Measurements from ENCODE around the gene MZT2B. TPM values are rescaled to one million over a fixed set of nuclear protein-coding genes. Genes with fewer than 3 reads are reported as not detected.
"Not testable (repeated sequence)": the region's sequence is repeated elsewhere in the genome, so short reads cannot be mapped to it uniquely, and the experiment has no call there.

The MZT2B gene
- polyA plus RNA-seq, 3 donors = 28.8 to 66.8 (median 64.9) TPM

- Histone ChIP-seq H3K79me2 (ENCODE audit: insufficient read depth, low read length) (peaks cover 71% of the 10 kb centered on the region), H3K4me1 (ENCODE audit: control insufficient read depth in 1 of 2, insufficient read depth in 2 of 2, low read length in 2 of 2) (peaks cover 17 to 25% of the 10 kb centered on the region in 2 donors), H2AFZ (ENCODE audit: insufficient read depth, low read depth, low read length, poor library complexity, severe bottlenecking) (peak overlapping the region; percentile 99), H3K4me2 (replicated peaks; ENCODE audit: extremely low read depth, low read length, poor library complexity, severe bottlenecking) (peak overlapping the region; percentile 85), H3K4me3 (replicated peaks in 1 of 3; ENCODE audit: low read depth in 2 of 3, low read length in 3 of 3) (peak overlapping the region; percentile 67 to 90 (median 80)), H3K9ac (ENCODE audit: insufficient read depth, low read length, poor library complexity, severe bottlenecking) (peak overlapping the region; percentile 79), H3K27ac (ENCODE audit: low read depth in 1 of 2, low read length in 2 of 2) (peak overlapping the region; percentile 59 to 92)
- peak overlapping the region; percentile 83 to 92 for H3K4me3 Mint-ChIP-seq
- not testable (repeated sequence) for H3K27me3 Mint-ChIP-seq (ENCODE audit: low read depth in 3 of 3); DNase-seq; H4K20me1 ChIP-seq (ENCODE audit: insufficient read depth, low read length); H3K9me3 Mint-ChIP-seq; H3K9me3 ChIP-seq (replicated peaks in 1 of 2; ENCODE audit: control insufficient read depth in 1 of 2, insufficient read depth in 1 of 2, low read length in 2 of 2); H3K36me3 ChIP-seq (replicated peaks in 1 of 2; ENCODE audit: control insufficient read depth in 1 of 2, insufficient read depth in 2 of 2, low read length in 2 of 2); H3K27me3 ChIP-seq (ENCODE audit: control insufficient read depth in 2 of 2, insufficient read depth in 2 of 2, low read length in 2 of 2); H3K36me3 Mint-ChIP-seq
- WGBS (ENCODE audit: insufficient coverage) = 34% methylated on average over 22 of the region's 38 CpGs
- H3K27ac Mint-ChIP-seq = peak overlapping the region; percentile 88 to 97 (median 92)
- peaks cover 21% of the 10 kb centered on the region for H3K4me1 Mint-ChIP-seq
- intact Hi-C loops (cut with micrococcal nuclease) = loop anchor here in 1 of 2 donors (2.0 to 10.0 kb wide), 2 partner anchors 164 to 306 kb away; no protein-coding TSS in a partner anchor
These were observed 1.4 kb upstream of the MZT2B start for GRCh38 chr2:130180404-130181324.

GRCh38 chr2:130181325-130181879 is 660 bp upstream of the MZT2B start, which contains the start of gene SMPD4:
TSS of gene SMPD4 (minus strand) at chr2:130181602. CDS start at chr2:130176592, 5,010 bp downstream.
- Mint-ChIP-seq H3K27me3 (ENCODE audit: low read depth in 3 of 3) (no peaks in the 10 kb centered on the region), H3K36me3 (peaks cover under 1 to 4% of the 10 kb centered on the region in 2 donors), H3K9me3 (no peaks in the 10 kb centered on the region), H3K27ac (peak within 1 kb of the TSS; percentile 88 to 97 (median 92)), H3K4me1 (peaks cover 19% of the 10 kb centered on the region), H3K4me3 (peak within 1 kb of the TSS; percentile 83 to 92)
- H3K4me2 ChIP-seq (replicated peaks; ENCODE audit: extremely low read depth, low read length, poor library complexity, severe bottlenecking) = peak within 1 kb of the TSS; percentile 85
- no peaks in the 10 kb centered on the region for H4K20me1 ChIP-seq (ENCODE audit: insufficient read depth, low read length)
- H3K9me3 ChIP-seq (replicated peaks in 1 of 2; ENCODE audit: control insufficient read depth in 1 of 2, insufficient read depth in 1 of 2, low read length in 2 of 2) = no peaks in the 10 kb centered on the region
- H3K4me1 ChIP-seq (ENCODE audit: control insufficient read depth in 1 of 2, insufficient read depth in 2 of 2, low read length in 2 of 2) = peaks cover 17 to 25% of the 10 kb centered on the region in 2 donors
- under 1% methylated on average over 42 of the region's 55 CpGs for WGBS (ENCODE audit: insufficient coverage)
- H3K36me3 ChIP-seq (replicated peaks in 1 of 2; ENCODE audit: control insufficient read depth in 1 of 2, insufficient read depth in 2 of 2, low read length in 2 of 2) = peaks cover 0 to under 1% of the 10 kb centered on the region in 2 donors
- intact Hi-C loops (cut with micrococcal nuclease) = loop anchor here in 1 of 2 donors (2.0 to 10.0 kb wide), 2 partner anchors 163 to 307 kb away; no protein-coding TSS in a partner anchor
- peak within 1 kb of the TSS; percentile 67 to 90 (median 80) for H3K4me3 ChIP-seq (replicated peaks in 1 of 3; ENCODE audit: low read depth in 2 of 3, low read length in 3 of 3)
- H3K27ac ChIP-seq (ENCODE audit: low read depth in 1 of 2, low read length in 2 of 2) = peak within 1 kb of the TSS; percentile 59 to 92
- H3K9ac ChIP-seq (ENCODE audit: insufficient read depth, low read length, poor library complexity, severe bottlenecking) = peak within 1 kb of the TSS; percentile 79
- H2AFZ ChIP-seq (ENCODE audit: insufficient read depth, low read depth, low read length, poor library complexity, severe bottlenecking) = peak within 1 kb of the TSS; percentile 99
- DNase-seq = peak; percentile 90 to 93 (median 93)
- TF ChIP-seq CTCF (IDR thresholded peaks at IDR 0.05) = no peak
- peaks cover 76% of the 10 kb centered on the region for H3K79me2 ChIP-seq (ENCODE audit: insufficient read depth, low read length)
- no peaks in the 10 kb centered on the region for H3K27me3 ChIP-seq (ENCODE audit: control insufficient read depth in 2 of 2, insufficient read depth in 2 of 2, low read length in 2 of 2)

- peaks cover 17 to 25% of the 10 kb centered on the region in 2 donors for H3K4me1 ChIP-seq (ENCODE audit: control insufficient read depth in 1 of 2, insufficient read depth in 2 of 2, low read length in 2 of 2)
- not testable (repeated sequence) for H3K27me3 Mint-ChIP-seq (ENCODE audit: low read depth in 3 of 3); H3K36me3 ChIP-seq (replicated peaks in 1 of 2; ENCODE audit: control insufficient read depth in 1 of 2, insufficient read depth in 2 of 2, low read length in 2 of 2); DNase-seq; H3K9me3 ChIP-seq (replicated peaks in 1 of 2; ENCODE audit: control insufficient read depth in 1 of 2, insufficient read depth in 1 of 2, low read length in 2 of 2); H3K36me3 Mint-ChIP-seq; H3K9me3 Mint-ChIP-seq; H4K20me1 ChIP-seq (ENCODE audit: insufficient read depth, low read length); H3K27me3 ChIP-seq (ENCODE audit: control insufficient read depth in 2 of 2, insufficient read depth in 2 of 2, low read length in 2 of 2)
- Mint-ChIP-seq H3K27ac (peak overlapping the region in 4 of 7 donors; percentile 21 to 40 (median 29)), H3K4me1 (peaks cover 21% of the 10 kb centered on the region), H3K4me3 (peak overlapping the region; percentile 48 to 68)
- 24% methylated on average over 13 of the region's 23 CpGs for WGBS (ENCODE audit: insufficient coverage)
- peak overlapping the region; percentile 79 for H3K9ac ChIP-seq (ENCODE audit: insufficient read depth, low read length, poor library complexity, severe bottlenecking)
- peak overlapping the region in 1 of 2 donors; percentile 28 for H3K27ac ChIP-seq (ENCODE audit: low read depth in 1 of 2, low read length in 2 of 2)
- H3K79me2 ChIP-seq (ENCODE audit: insufficient read depth, low read length) = peaks cover 61% of the 10 kb centered on the region
- H2AFZ ChIP-seq (ENCODE audit: insufficient read depth, low read depth, low read length, poor library complexity, severe bottlenecking) = peak overlapping the region; percentile 53
- peak overlapping the region; percentile 59 for H3K4me2 ChIP-seq (replicated peaks; ENCODE audit: extremely low read depth, low read length, poor library complexity, severe bottlenecking)
- peak overlapping the region in 2 of 3 experiments; percentile 23 to 90 for H3K4me3 ChIP-seq (replicated peaks in 1 of 3; ENCODE audit: low read depth in 2 of 3, low read length in 3 of 3)
- intact Hi-C loops (cut with micrococcal nuclease) = loop anchor here in 1 of 2 donors (10.0 kb wide), 1 partner anchor 308 kb away; no protein-coding TSS in a partner anchor
These were observed 907 bp downstream of the MZT2B start for GRCh38 chr2:130182826-130183511.

All from CD14-positive monocyte (primary cell).